Raji (cell line): ENCODE measurements around the gene FOXP2.

Source experiments
- POLR2A ChIP-seq: IDR thresholded peaks from 2 replicates; pipeline ENCODE4 v1.6.1; 2011; ENCODE audit warnings: low read depth, low read length, control low read depth; ENCODE audit not compliant: insufficient read depth

Gene FOXP2

DNA sequence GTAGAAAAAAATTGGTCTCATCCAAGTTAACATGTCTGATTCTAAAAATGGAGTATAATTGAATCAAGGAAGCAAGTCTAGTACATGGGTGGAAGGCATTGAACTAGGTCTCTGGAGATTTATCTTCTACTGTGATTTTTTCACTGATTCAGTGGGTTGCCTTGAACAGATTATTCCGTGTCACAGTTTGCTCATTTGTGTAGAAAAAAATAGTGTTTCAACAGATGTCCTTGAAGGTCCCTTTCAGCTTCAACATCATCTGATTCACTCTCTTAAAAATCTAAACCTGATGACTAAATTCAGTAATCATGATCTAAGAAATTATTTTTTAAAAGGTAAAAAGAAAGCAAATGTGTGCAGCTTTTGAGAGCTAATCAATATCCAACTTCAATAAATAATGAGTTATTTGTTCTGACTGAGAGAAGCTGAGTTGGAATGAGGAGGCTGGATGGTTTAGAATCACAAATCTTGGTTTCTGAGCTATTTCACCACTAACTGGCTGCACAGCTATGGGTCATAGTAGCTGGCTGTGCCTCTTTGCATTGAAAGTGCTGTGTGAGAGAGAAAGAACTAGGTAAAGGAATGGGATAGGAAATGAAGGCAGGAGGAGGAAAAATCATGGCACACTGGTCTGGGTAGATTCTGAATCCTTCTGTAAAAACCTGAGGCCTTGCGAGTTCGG is 285.8 kb downstream of the FOXP2 start:
- no peak for TF ChIP-seq POLR2A

DNA sequence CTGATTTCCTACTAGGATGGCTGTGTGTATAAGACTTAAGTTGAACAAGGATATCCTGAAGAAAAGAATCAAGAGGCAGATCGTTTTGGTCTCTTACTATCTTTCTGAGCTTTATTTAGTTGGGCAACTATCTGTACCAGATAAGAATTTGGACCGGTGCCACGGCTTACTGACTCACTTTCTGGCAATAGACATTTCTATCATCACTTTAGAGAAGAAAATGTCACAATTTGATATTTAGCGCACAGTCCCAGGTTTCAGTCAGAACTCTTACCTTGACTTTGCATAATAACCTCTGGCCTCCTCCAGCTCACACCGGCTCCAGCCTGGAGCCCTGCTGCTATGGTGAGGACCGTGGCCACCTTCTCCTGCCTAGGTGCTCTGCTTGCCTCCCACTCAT is 289.1 kb downstream of the FOXP2 start:
- TF ChIP-seq POLR2A, result no peak

DNA sequence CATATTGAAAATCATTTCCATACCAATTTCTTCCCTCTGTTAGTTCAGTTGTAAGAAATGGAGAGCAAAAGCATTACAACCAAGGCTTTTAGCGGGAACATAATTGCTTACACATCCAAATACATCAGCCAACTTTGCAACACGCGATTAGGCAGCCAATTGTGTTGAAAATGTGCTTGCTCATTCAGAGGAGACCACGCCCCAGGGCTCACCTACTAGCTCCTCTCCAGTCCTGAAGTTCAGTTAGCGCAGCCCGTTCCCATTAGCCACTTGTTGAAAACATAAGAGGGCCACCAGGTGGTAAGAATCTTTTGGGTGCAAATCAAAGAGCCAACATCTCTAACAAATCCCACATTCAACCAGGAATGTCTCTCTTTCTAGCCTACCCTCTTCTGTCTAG is 294.0 kb downstream of the FOXP2 start:
- no peak for TF ChIP-seq POLR2A

GRCh38 chr7:114710499-114710898 is 295.9 kb downstream of the FOXP2 start:
- TF ChIP-seq POLR2A, result no peak

- TF ChIP-seq POLR2A, result no peak
Observed at GRCh38 chr7:114711241-114711640, 296.6 kb downstream of the FOXP2 start.

DNA sequence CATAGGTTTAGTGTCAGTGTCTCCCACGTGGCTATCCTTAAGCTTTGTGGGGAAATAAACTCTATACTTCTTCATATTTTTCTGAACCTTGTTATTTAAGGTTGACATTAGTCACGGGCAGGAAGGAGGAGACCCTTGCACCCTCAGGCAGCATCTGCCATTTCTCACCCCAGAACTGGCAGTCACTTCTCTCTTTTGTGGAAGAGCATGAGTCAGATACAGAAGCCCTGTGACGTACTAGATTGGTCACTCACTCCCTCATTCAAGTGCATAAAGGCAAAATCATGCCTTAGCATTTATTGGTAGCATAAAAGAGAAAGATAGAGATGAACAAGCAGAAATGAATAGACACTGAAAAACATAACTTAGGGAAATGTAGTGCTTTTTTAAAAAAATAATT is 301.3 kb downstream of the FOXP2 start:
- TF ChIP-seq POLR2A, result no peak

GRCh38 chr7:114718861-114719260 is 304.2 kb downstream of the FOXP2 start:
- no peak for TF ChIP-seq POLR2A

DNA sequence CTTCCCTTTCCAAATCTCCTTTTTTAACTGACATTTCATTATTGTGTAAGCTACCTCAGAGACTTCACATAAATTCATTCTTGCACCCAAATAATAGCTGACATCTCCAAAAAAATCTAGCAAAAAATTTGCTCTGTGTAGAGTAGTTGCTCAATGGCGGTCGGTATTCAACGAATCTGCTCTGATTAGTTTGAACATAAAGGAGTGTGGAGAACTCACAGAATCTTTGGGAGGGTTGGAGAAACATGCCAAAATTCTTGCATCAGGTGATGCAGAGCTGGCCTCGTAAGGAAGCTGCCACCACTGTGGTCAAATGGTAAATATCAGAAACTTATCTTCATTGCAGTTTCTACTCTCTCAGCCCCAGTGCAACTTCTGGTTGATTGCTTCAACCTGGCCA is 306.1 kb downstream of the FOXP2 start:
- no peak for TF ChIP-seq POLR2A

DNA sequence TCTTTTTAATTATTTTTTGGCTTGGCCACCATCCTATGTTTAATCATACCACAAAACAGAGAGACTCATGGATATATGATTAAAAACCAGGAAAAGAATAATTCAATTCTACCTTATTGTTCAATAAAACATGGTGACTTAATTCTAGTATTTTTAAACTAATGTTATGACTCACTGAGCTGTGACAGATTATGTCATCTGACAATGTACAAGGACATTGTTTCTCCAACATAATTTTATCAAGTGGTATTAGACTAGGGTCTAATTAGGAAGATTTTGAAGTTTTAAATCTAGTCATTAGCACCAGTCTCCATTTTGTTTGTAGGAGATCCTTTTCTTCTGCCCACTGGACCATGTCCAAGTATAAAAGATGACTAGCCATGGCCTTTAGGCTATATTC is 307.9 kb downstream of the FOXP2 start:
- TF ChIP-seq POLR2A, result no peak

- TF ChIP-seq POLR2A, result no peak
Observed at GRCh38 chr7:114723308-114723707, 308.7 kb downstream of the FOXP2 start.

DNA sequence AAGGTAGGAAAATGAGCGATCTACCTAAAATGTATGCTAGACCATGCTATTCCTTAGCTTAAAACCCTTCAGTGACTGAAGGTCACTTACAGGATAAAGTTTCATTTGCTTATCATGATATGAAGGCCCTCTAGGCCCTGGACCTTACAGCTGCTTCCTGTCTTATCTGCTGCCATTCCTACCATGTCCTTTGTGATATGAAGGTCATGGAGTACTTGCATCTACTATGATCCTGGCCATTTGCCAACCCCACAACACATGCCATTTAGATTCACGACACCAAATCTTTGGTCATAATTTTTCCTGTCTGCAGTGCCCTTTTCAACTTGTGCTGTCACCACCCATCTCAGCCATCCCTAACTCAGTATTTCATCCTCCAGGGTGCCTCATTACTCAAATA is 325.5 kb downstream of the FOXP2 start:
- no peak for TF ChIP-seq POLR2A

- TF ChIP-seq POLR2A, result no peak
Observed at GRCh38 chr7:114740941-114741340, 326.3 kb downstream of the FOXP2 start.

DNA sequence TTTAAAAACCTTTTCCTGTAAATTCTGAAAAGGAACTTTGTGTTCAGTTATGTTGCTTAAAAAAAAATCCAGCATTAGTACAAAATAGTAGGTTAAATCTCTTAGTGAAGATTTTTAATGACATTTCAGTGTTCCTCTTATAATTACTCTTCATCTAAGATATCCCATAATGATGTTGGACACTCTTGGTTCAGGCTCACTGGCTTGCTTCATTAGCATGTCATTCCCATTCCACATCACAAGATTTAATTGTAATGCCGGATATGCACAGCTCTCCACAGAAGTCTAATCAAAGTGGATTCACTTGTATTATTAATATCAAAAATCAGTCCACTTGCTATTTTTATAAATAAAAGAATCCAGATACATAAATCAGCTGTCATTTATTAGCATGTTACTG is 327.3 kb downstream of the FOXP2 start:
- TF ChIP-seq POLR2A, result no peak
